Cardiac muscle cell (in vitro differentiated cells and primary cell): ENCODE measurements around the gene CCDC59. TPM values are rescaled to one million over a fixed set of nuclear protein-coding genes. Genes with fewer than 3 reads are reported as not detected.

Experiments used
- DNase-seq, 2 donors: peaks; one replicate each; pipeline versions ENCODE4 v3.0.0 to v3.0.0-alpha.2; 2010 to 2017; ENCODE audit warnings: low read depth in 1 of 2, low spot score in 1 of 2
- H3K27ac ChIP-seq: fragments of 200-600 bp; sonication (generic); 2 replicates; pipeline ENCODE4 v1.5.1; 2016
- H3K27me3 ChIP-seq: fragments of 200-600 bp; sonication (generic); 2 replicates; pipeline ENCODE4 v1.6.0; 2016; ENCODE audit warnings: control low read depth
- H3K36me3 ChIP-seq: fragments of 200-600 bp; sonication (generic); 2 replicates; pipeline ENCODE4 v1.5.1; 2016; ENCODE audit warnings: control low read depth
- H3K4me1 ChIP-seq: fragments of 200-600 bp; sonication (generic); 2 replicates; pipeline ENCODE4 v1.8.1; 2017; ENCODE audit warnings: low read depth, mild to moderate bottlenecking, mixed run types
- H3K4me3 ChIP-seq: fragments of 200-600 bp; sonication (generic); 2 replicates; pipeline ENCODE4 v1.5.1; 2016; ENCODE audit warnings: mild to moderate bottlenecking
- H3K9me3 ChIP-seq: fragments of 200-600 bp; sonication (generic); 2 replicates; pipeline ENCODE4 v1.5.1; 2017; ENCODE audit warnings: low read depth, mild to moderate bottlenecking, control low read depth
- CTCF ChIP-seq: IDR thresholded peaks from 2 replicates; pipeline ENCODE4 v1.5.1; 2012; ENCODE audit warnings: low read depth, mild to moderate bottlenecking, low read length
- polyA plus RNA-seq: library from polyadenylated mRNA; unstranded; fragments of >200 nt; fragmentation: Nextera tagmentation; extraction: Ambion mirVana; gene quantifications from 2 replicates; pipeline ENCODE4 v1.2.1, GENCODE V29; 2016
- total RNA-seq: library from RNA; depleted of rRNA; stranded (reverse); fragments of >200 nt; gene quantifications from 2 replicates; pipeline ENCODE4 v1.2.3, GENCODE V29; 2016

The CCDC59 gene
- total RNA-seq (34.6 and 67.9 TPM in 2 replicates), polyA plus RNA-seq (39.1 and 67.2 TPM in 2 replicates)

- Histone ChIP-seq H3K27ac (peak within 1 kb of the TSS; percentile 98), H3K36me3 (peaks cover 30% of the 10 kb centered on the region)
Observed at GRCh38 chr12:82358200-82359114, at the start of gene CCDC59, which contains the start of gene METTL25. CCDC59 (minus strand) TSS chr12:82358387; CDS start chr12:82358376, 11 bp downstream. METTL25 (plus strand) TSS chr12:82358529; CDS start chr12:82358566, 37 bp downstream.

GRCh38 chr12:82407481-82407880, 49.3 kb upstream of the CCDC59 start:
- H3K4me1 ChIP-seq = no peaks in the 10 kb centered on the region
- DNase-seq = peak in 1 of 2 donors; percentile 54
- H3K9me3 ChIP-seq = no peaks in the 10 kb centered on the region
- no peaks in the 10 kb centered on the region for H3K36me3 ChIP-seq
- H3K27ac ChIP-seq = no peak overlapping the region
- H3K4me3 ChIP-seq = no peak overlapping the region
- H3K27me3 ChIP-seq = no peaks in the 10 kb centered on the region
- TF ChIP-seq CTCF = no peak

More at GRCh38 chr12:82358200-82359114, at the start of gene CCDC59, which contains the start of gene METTL25:
- Histone ChIP-seq H3K9me3 (no peaks in the 10 kb centered on the region), H3K4me1 (peaks cover 16% of the 10 kb centered on the region), H3K27me3 (no peaks in the 10 kb centered on the region), H3K4me3 (peak within 1 kb of the TSS; percentile 92)
- DNase-seq = peak; percentile 98 to 99
- TF ChIP-seq CTCF = peak; percentile 93

GRCh38 chr12:82406651-82407050, 48.5 kb upstream of the CCDC59 start:
- TF ChIP-seq CTCF = no peak
- Histone ChIP-seq H3K36me3 (no peaks in the 10 kb centered on the region), H3K27me3 (no peaks in the 10 kb centered on the region), H3K9me3 (no peaks in the 10 kb centered on the region), H3K4me1 (no peaks in the 10 kb centered on the region), H3K27ac (no peak overlapping the region), H3K4me3 (no peak overlapping the region)
- no peak for DNase-seq

- Histone ChIP-seq H3K36me3 (peaks cover 8% of the 10 kb centered on the region), H3K4me1 (no peaks in the 10 kb centered on the region), H3K9me3 (no peaks in the 10 kb centered on the region), H3K4me3 (no peak overlapping the region), H3K27ac (no peak overlapping the region), H3K27me3 (no peaks in the 10 kb centered on the region)
- DNase-seq = no peak
- TF ChIP-seq CTCF = no peak
Observed at GRCh38 chr12:82400819-82401218, 42.6 kb upstream of the CCDC59 start.

- Histone ChIP-seq H3K4me1 (no peaks in the 10 kb centered on the region), H3K27me3 (no peaks in the 10 kb centered on the region), H3K9me3 (no peaks in the 10 kb centered on the region), H3K4me3 (no peak overlapping the region), H3K27ac (no peak overlapping the region), H3K36me3 (peaks cover 8% of the 10 kb centered on the region)
- TF ChIP-seq CTCF = no peak
- no peak for DNase-seq
Observed at GRCh38 chr12:82398879-82399278, 40.7 kb upstream of the CCDC59 start.
